Nucleus accumbens (tissue), 56 donors: Measurements from ENCODE around the gene DKK3.

Experiments
- DNase-seq, 56 donors: peaks; one replicate each; lab custom pipeline; 2025; lab: John Stamatoyannopoulos, UW

The DKK3 gene

GRCh38 chr11:11956006-11956405 is 52.4 kb downstream of the DKK3 start:
- no peak for DNase-seq

GRCh38 chr11:11952036-11952435 is 56.4 kb downstream of the DKK3 start:
- no peak for DNase-seq

- no peak for DNase-seq
These were observed 58.9 kb downstream of the DKK3 start for GRCh38 chr11:11949482-11949881.

GRCh38 chr11:11948242-11948947 is 60.0 kb downstream of the DKK3 start:
- DNase-seq: no peak

GRCh38 chr11:11947825-11948224 is 60.6 kb downstream of the DKK3 start:
- no peak for DNase-seq

- no peak for DNase-seq
These were observed 61.5 kb downstream of the DKK3 start for GRCh38 chr11:11946878-11947277.

- DNase-seq: no peak
These were observed 62.2 kb downstream of the DKK3 start for GRCh38 chr11:11946180-11946579.

- no peak for DNase-seq
These were observed 64.0 kb downstream of the DKK3 start for GRCh38 chr11:11944444-11944843.

GRCh38 chr11:11942668-11943067 is 65.8 kb downstream of the DKK3 start:
- DNase-seq: no peak

- DNase-seq: no peak
These were observed 67.9 kb downstream of the DKK3 start for GRCh38 chr11:11940551-11940950.

GRCh38 chr11:11937957-11938356 is 70.5 kb downstream of the DKK3 start:
- no peak for DNase-seq

GRCh38 chr11:11937433-11937832 is 71.0 kb downstream of the DKK3 start:
- no peak for DNase-seq

GRCh38 chr11:11935536-11935935 is 72.9 kb downstream of the DKK3 start:
- no peak for DNase-seq

- DNase-seq: peak in 2 of 56 donors; percentile 10 to 15
These were observed 76.9 kb downstream of the DKK3 start for GRCh38 chr11:11931461-11932055.

GRCh38 chr11:11929920-11930319 is 78.5 kb downstream of the DKK3 start:
- DNase-seq: no peak

- no peak for DNase-seq
These were observed 84.6 kb downstream of the DKK3 start for GRCh38 chr11:11923828-11924227.

- no peak for DNase-seq
These were observed 91.4 kb downstream of the DKK3 start for GRCh38 chr11:11916981-11917399.

- no peak for DNase-seq
These were observed 92.8 kb downstream of the DKK3 start for GRCh38 chr11:11915625-11916024.

GRCh38 chr11:11913395-11913794 is 95.0 kb downstream of the DKK3 start:
- no peak for DNase-seq
